MM.1S (cell line): ENCODE measurements around the gene CCDC77.

Experiments
- DNase-seq: peaks from one replicate; pipeline ENCODE4 v3.0.0-alpha.2; 2015
- H2AFZ ChIP-seq: fragments of 300-600 bp; sonication (generic); 2 replicates; pipeline ENCODE4 v1.6.0; 2016; ENCODE audit warnings: antibody characterized with exemption, low read length
- H3F3A ChIP-seq: fragments of 300-600 bp; sonication (generic); 2 replicates; pipeline ENCODE4 v1.6.1; 2016; ENCODE audit warnings: mild to moderate bottlenecking, antibody characterized with exemption, low read length, moderate library complexity, mixed read lengths; ENCODE audit not compliant: insufficient read depth
- H3K27ac ChIP-seq: fragments of 300-600 bp; sonication (generic); 2 replicates; pipeline ENCODE4 v1.5.1; 2016; ENCODE audit warnings: mild to moderate bottlenecking, low read length
- H3K27me3 ChIP-seq: fragments of 300-600 bp; sonication (generic); replicated peaks from 2 replicates; pipeline ENCODE4 v1.6.0; 2016; ENCODE audit warnings: low read length; ENCODE audit not compliant: insufficient read depth
- H3K36me3 ChIP-seq: fragments of 300-600 bp; sonication (generic); replicated peaks from 2 replicates; pipeline ENCODE4 v1.6.1; 2016; ENCODE audit warnings: mild to moderate bottlenecking, low read length, mixed read lengths; ENCODE audit not compliant: insufficient read depth
- H3K4me1 ChIP-seq: fragments of 300-600 bp; sonication (generic); 2 replicates; pipeline ENCODE4 v1.6.1; 2016; ENCODE audit warnings: low read length, mixed read lengths
- H3K4me2 ChIP-seq: fragments of 300-600 bp; sonication (generic); 2 replicates; pipeline ENCODE4 v1.6.0; 2016; ENCODE audit warnings: low read depth, low read length
- H3K4me3 ChIP-seq: fragments of 300-600 bp; sonication (generic); 2 replicates; pipeline ENCODE4 v1.5.1; 2016; ENCODE audit warnings: low read length, mixed read lengths
- H3K79me2 ChIP-seq: fragments of 300-600 bp; sonication (generic); 2 replicates; pipeline ENCODE4 v1.6.1; 2016; ENCODE audit warnings: mixed run types, low read length, mixed read lengths
- H3K9ac ChIP-seq: fragments of 300-600 bp; sonication (generic); 2 replicates; pipeline ENCODE4 v1.6.1; 2016; ENCODE audit warnings: low read length, mixed read lengths
- H3K9me2 ChIP-seq: fragments of 300-600 bp; sonication (generic); replicated peaks from 2 replicates; pipeline ENCODE4 v1.6.1; 2016; ENCODE audit warnings: mild to moderate bottlenecking, low read length, mixed read lengths; ENCODE audit not compliant: insufficient read depth
- H3K9me3 ChIP-seq: fragments of 300-600 bp; sonication (generic); replicated peaks from 2 replicates; pipeline ENCODE4 v1.6.1; 2016; ENCODE audit warnings: mild to moderate bottlenecking, low read length, mixed read lengths; ENCODE audit not compliant: insufficient read depth
- H4K20me1 ChIP-seq: fragments of 300-600 bp; sonication (generic); 2 replicates; pipeline ENCODE4 v1.6.1; 2016; ENCODE audit warnings: mild to moderate bottlenecking, low read length, moderate library complexity, mixed read lengths; ENCODE audit not compliant: insufficient read depth
- EZH2 ChIP-seq: fragments of 300-600 bp; sonication (generic); optimal IDR thresholded peaks from 2 replicates; pipeline ENCODE3; 2017; ENCODE audit warnings: low read depth, mild to moderate bottlenecking, antibody characterized with exemption, low read length, mixed read lengths
- EZH2phosphoT487 ChIP-seq: fragments of 300-600 bp; sonication (generic); IDR thresholded peaks from 2 replicates; pipeline ENCODE4 v1.6.1; 2018; ENCODE audit warnings: antibody characterized with exemption, low read length
- TF ChIP-seq, protein P1 (sequence below): fragments of 300-600 bp; sonication (generic); IDR thresholded peaks from 2 replicates; pipeline ENCODE4 v1.5.1; 2016; ENCODE audit warnings: antibody characterized with exemption, low read length, mixed read lengths

The CCDC77 gene

GRCh38 chr12:460261-461230 lies 59.1 kb downstream of the CCDC77 start:
- no peaks in the 10 kb centered on the region for H3K79me2 ChIP-seq
- TF ChIP-seq EZH2phosphoT487 (no peak), EZH2 (no peak)
- TF ChIP-seq, protein P1, sequence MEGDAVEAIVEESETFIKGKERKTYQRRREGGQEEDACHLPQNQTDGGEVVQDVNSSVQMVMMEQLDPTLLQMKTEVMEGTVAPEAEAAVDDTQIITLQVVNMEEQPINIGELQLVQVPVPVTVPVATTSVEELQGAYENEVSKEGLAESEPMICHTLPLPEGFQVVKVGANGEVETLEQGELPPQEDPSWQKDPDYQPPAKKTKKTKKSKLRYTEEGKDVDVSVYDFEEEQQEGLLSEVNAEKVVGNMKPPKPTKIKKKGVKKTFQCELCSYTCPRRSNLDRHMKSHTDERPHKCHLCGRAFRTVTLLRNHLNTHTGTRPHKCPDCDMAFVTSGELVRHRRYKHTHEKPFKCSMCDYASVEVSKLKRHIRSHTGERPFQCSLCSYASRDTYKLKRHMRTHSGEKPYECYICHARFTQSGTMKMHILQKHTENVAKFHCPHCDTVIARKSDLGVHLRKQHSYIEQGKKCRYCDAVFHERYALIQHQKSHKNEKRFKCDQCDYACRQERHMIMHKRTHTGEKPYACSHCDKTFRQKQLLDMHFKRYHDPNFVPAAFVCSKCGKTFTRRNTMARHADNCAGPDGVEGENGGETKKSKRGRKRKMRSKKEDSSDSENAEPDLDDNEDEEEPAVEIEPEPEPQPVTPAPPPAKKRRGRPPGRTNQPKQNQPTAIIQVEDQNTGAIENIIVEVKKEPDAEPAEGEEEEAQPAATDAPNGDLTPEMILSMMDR = no peak
- H3F3A ChIP-seq = no peaks in the 10 kb centered on the region
- H2AFZ ChIP-seq = 0 out of 2 replicates have a peak overlapping the region, but pooled peaks have one; percentile 31
- H3K9ac ChIP-seq = no peak overlapping the region
- no peaks in the 10 kb centered on the region for H4K20me1 ChIP-seq
- H3K27me3 ChIP-seq = peaks cover 73% of the 10 kb centered on the region
- H3K27ac ChIP-seq = no peak overlapping the region
- no peaks in the 10 kb centered on the region for H3K9me2 ChIP-seq
- 0 out of 2 replicates have a peak, but pooled peaks cover 4% of the 10 kb centered on the region for H3K4me1 ChIP-seq
- DNase-seq = no peak
- peak overlapping the region; percentile 42; the same call in 1 of the 2 replicates for H3K4me3 ChIP-seq
- peak overlapping the region; percentile 63 for H3K4me2 ChIP-seq
- no peaks in the 10 kb centered on the region for H3K36me3 ChIP-seq
- H3K9me3 ChIP-seq = no peaks in the 10 kb centered on the region

GRCh38 chr12:461425-461824 lies 60.0 kb downstream of the CCDC77 start:
- H4K20me1 ChIP-seq = no peaks in the 10 kb centered on the region
- no peak overlapping the region for H3K4me2 ChIP-seq
- H3K27ac ChIP-seq = no peak overlapping the region
- H3K4me1 ChIP-seq = 0 out of 2 replicates have a peak, but pooled peaks cover 4% of the 10 kb centered on the region
- H3K9me2 ChIP-seq = no peaks in the 10 kb centered on the region
- no peaks in the 10 kb centered on the region for H3K36me3 ChIP-seq
- no peak for DNase-seq
- no peak overlapping the region for H3K4me3 ChIP-seq
- TF ChIP-seq EZH2phosphoT487 = no peak
- TF ChIP-seq, protein P1 = no peak
- no peak for TF ChIP-seq EZH2
- no peaks in the 10 kb centered on the region for H3F3A ChIP-seq
- peaks cover 73% of the 10 kb centered on the region for H3K27me3 ChIP-seq
- no peaks in the 10 kb centered on the region for H3K9me3 ChIP-seq
- no peak overlapping the region for H2AFZ ChIP-seq
- H3K79me2 ChIP-seq = no peaks in the 10 kb centered on the region
- no peak overlapping the region for H3K9ac ChIP-seq

- TF ChIP-seq, protein P1 = no peak
- H4K20me1 ChIP-seq = no peaks in the 10 kb centered on the region
- no peak overlapping the region for H2AFZ ChIP-seq
- H3K4me1 ChIP-seq = 0 out of 2 replicates have a peak, but pooled peaks cover 4% of the 10 kb centered on the region
- peaks cover 58% of the 10 kb centered on the region for H3K27me3 ChIP-seq
- H3K4me3 ChIP-seq = no peak overlapping the region
- H3K9me2 ChIP-seq = no peaks in the 10 kb centered on the region
- no peak overlapping the region for H3K4me2 ChIP-seq
- no peaks in the 10 kb centered on the region for H3F3A ChIP-seq
- no peak for DNase-seq
- no peaks in the 10 kb centered on the region for H3K79me2 ChIP-seq
- H3K27ac ChIP-seq = no peak overlapping the region
- H3K36me3 ChIP-seq = no peaks in the 10 kb centered on the region
- no peaks in the 10 kb centered on the region for H3K9me3 ChIP-seq
- no peak overlapping the region for H3K9ac ChIP-seq
These were observed 61.7 kb downstream of the CCDC77 start for GRCh38 chr12:462936-463705.
